ENCODE data around the gene PTOV1. TPM values are rescaled to one million over a fixed set of nuclear protein-coding genes. Genes with fewer than 3 reads are reported as not detected.
A peak's percentile ranks its signal among the peaks of the same experiment; 100 is the strongest.

The PTOV1 gene
- total RNA-seq, 1 donor from 2014 or later, result 104 TPM

DNA sequence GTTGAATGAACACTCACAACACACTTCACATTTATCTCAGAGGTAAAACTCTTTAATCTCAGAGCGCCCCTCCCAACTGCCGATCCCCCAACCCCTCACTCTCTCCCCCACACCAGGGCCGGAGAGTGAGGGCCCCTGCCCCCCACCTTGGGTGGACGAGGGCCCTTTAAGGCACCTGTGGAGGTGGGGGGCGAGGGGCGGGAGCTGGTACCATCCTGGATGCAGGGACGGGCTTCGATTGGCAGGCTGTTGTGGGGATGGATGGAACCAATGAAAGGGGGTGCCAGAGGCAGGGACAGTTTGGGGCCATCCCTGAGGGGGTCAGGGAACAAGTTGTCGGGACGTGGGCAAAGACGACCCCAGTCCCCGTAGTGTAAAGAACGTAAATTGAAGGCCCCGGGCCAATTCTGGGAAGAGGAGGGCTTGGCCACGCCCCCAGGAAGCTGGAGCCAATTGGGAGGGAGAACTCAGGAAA, 18.1 kb downstream of the PTOV1 start:
- TF ChIP-seq, protein P1, sequence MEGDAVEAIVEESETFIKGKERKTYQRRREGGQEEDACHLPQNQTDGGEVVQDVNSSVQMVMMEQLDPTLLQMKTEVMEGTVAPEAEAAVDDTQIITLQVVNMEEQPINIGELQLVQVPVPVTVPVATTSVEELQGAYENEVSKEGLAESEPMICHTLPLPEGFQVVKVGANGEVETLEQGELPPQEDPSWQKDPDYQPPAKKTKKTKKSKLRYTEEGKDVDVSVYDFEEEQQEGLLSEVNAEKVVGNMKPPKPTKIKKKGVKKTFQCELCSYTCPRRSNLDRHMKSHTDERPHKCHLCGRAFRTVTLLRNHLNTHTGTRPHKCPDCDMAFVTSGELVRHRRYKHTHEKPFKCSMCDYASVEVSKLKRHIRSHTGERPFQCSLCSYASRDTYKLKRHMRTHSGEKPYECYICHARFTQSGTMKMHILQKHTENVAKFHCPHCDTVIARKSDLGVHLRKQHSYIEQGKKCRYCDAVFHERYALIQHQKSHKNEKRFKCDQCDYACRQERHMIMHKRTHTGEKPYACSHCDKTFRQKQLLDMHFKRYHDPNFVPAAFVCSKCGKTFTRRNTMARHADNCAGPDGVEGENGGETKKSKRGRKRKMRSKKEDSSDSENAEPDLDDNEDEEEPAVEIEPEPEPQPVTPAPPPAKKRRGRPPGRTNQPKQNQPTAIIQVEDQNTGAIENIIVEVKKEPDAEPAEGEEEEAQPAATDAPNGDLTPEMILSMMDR (IDR thresholded peaks at IDR 0.05; ENCODE audit: borderline replicate concordance), result no peak
- no peak for DNase-seq
- peaks cover 10% of the 10 kb centered on the region for H3K36me3 ChIP-seq
- peaks cover 67% of the 10 kb centered on the region for H3K4me1 ChIP-seq
- H3K27ac ChIP-seq (replicated peaks), result peak overlapping the region; percentile 90
- H3K4me3 ChIP-seq, result peak overlapping the region; percentile 72
- intact Hi-C loops (cut with micrococcal nuclease), result loop anchor here (5.0 kb wide), 1 partner anchor 52 kb away; the partner anchor contains the start of gene MED25
- no peaks in the 10 kb centered on the region for H3K9me3 ChIP-seq (replicated peaks)
- H3K27me3 ChIP-seq (ENCODE audit: low read depth), result no peaks in the 10 kb centered on the region

DNA sequence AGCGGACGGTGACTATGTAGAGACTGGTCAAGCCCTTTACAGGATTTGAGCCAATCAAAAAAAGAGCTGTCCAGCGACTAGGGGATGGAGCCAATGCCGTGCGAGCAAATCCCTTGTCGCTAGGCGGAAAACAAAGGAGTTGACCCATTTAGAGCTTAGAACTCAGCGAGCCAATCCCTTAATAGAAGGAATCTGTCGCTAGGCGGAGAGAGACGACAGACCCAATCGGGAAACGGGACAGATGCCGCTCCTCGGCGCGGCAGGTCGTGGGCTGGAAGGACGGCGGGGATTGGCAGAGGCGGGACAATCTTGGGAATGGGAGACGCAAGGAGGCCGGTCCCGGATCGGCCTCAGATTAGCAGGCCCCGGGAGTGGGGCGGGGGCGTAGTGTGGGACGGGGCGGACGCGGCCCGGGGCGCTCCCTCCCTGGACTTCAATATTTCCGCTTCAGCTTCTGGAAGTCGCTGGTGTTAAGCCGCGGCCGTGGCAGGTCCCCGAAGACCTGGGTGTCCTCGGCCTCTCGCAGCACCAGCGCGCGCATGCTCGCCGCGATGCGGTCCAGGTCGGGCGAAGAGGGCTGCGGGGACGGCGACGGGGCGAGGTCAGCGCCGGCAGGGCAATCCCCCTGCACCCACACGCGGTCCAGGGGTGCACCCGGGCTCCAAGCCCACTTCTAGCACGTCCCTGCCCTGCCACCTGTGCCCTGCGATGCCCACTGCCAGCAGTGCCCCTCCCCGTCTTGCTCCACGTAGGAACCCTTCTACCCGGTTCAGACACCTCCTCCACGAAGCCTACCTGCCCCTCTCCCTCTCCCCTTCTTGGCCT, 18.7 kb downstream of the PTOV1 start:
- Histone ChIP-seq H3K9me3 (replicated peaks) (no peaks in the 10 kb centered on the region), H3K27ac (replicated peaks) (peak overlapping the region; percentile 90), H3K27me3 (ENCODE audit: low read depth) (no peaks in the 10 kb centered on the region), H3K4me3 (peak overlapping the region; percentile 72), H3K4me1 (peaks cover 67% of the 10 kb centered on the region), H3K36me3 (peaks cover 3% of the 10 kb centered on the region)
- intact Hi-C loops (cut with micrococcal nuclease), result loop anchor here (5.0 kb wide), 1 partner anchor 52 kb away; the partner anchor contains the start of gene MED25
- DNase-seq, result peak; percentile 94
- TF ChIP-seq, protein P1 (IDR thresholded peaks at IDR 0.05; ENCODE audit: borderline replicate concordance), result peak; percentile 29

DNA sequence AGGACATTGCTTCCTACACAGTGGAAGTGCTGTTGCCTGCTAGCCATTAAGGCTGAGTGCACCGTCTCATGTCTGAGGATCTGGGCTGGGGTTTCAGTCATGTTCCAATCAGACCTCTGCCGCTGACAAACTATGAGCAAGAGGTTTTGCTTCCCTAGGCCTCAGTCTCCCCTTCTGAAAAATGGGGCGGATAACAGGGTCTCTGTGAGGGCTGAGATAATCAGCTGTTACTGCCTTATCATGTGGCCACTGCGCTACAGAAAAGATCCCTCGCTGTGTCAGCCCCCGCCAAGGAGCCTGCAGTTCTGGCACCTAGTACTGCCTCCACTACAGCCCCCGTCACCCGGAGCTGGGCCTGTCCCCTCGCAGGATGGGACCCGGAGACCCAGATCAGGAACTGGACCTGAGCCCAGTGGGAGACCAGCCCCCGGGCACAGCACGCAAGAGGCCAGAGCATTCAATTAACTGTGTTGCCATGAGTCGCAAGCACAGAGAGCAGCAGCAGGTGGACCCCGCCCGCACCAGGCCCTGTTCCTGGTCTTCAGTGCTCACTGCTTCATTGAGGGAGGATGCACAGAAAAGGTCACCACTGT, 19.4 kb downstream of the PTOV1 start:
- Histone ChIP-seq H3K9me3 (replicated peaks) (no peaks in the 10 kb centered on the region), H3K4me1 (peaks cover 67% of the 10 kb centered on the region), H3K4me3 (peak overlapping the region; percentile 72), H3K27ac (replicated peaks) (peak overlapping the region; percentile 90), H3K36me3 (no peaks in the 10 kb centered on the region), H3K27me3 (ENCODE audit: low read depth) (no peaks in the 10 kb centered on the region)
- intact Hi-C loops (cut with micrococcal nuclease), result no loop called here
- TF ChIP-seq, protein P1 (IDR thresholded peaks at IDR 0.05; ENCODE audit: borderline replicate concordance), result no peak
- no peak for DNase-seq

DNA sequence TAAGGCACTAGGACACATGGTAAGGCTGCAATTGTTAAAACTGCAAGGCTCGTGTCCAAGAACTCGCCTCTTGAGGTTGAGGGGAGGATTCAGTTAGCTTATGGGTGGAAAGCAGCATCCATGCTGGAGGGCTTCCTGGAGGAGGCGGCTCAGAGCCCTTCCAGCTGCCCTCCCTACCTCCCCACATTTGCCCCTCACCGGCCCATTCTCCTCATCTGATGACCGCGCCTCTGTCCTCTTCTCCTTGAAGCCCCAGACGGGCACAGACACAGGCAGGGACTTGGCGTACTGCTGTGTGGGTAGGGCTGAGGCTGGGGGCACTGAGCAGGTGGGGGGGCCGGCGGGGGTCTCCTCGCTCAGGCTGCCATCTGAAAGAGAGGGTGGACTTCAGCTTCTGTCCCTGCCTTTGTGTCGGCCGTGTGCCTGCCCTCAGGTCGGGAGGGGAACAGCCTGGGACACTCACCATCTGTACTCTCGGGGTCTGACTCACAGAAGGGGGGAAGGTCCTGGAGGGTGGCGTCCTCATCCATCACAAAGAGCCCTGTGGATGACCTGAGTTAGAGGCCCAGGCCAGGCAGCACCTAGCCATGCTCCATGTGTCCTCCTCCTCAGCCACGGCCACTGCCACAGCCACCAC, 20.5 kb downstream of the PTOV1 start:
- H3K27ac ChIP-seq (replicated peaks), result no peak overlapping the region
- TF ChIP-seq, protein P1 (IDR thresholded peaks at IDR 0.05; ENCODE audit: borderline replicate concordance), result no peak
- intact Hi-C loops (cut with micrococcal nuclease), result no loop called here
- H3K4me3 ChIP-seq, result no peak overlapping the region
- H3K27me3 ChIP-seq (ENCODE audit: low read depth), result no peaks in the 10 kb centered on the region
- no peaks in the 10 kb centered on the region for H3K9me3 ChIP-seq (replicated peaks)
- H3K36me3 ChIP-seq, result no peaks in the 10 kb centered on the region
- no peak for DNase-seq
- peaks cover 67% of the 10 kb centered on the region for H3K4me1 ChIP-seq
